HG03097 (cell line): Measurements from ENCODE around the gene OR5L2.
"Not testable (repeated sequence)": the region's sequence is repeated elsewhere in the genome, so short reads cannot be mapped to it uniquely, and the experiment has no call there.

Source experiments
- ATAC-seq: cut with Tn5 transposase; IDR thresholded peaks from one replicate; pipeline ENCODE4 v1.9.1; 2021; ENCODE audit not compliant: unreplicated experiment, low FRiP score

OR5L2 gene

DNA sequence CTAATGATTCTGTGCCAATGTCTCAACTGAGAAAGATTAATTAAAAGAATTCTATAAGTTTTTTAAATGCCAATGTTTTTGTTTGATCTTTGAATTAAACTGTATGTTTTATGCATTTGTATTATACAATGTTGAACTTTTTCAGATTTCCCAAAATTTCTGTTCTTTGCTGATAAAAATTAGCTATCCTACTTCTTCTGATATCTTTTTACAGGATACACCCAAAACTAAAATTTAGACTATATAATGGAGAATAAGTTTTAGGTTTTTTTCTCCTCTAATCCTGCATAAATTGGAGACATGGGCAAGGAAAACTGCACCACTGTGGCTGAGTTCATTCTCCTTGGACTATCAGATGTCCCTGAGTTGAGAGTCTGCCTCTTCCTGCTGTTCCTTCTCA is at the start of gene OR5L2:
Gene OR5L2, plus strand, starts transcription at position 301 of the 400 bp plus-strand sequence. Its CDS starts 0 bp downstream, at position 301.
- ATAC-seq = no peak

DNA sequence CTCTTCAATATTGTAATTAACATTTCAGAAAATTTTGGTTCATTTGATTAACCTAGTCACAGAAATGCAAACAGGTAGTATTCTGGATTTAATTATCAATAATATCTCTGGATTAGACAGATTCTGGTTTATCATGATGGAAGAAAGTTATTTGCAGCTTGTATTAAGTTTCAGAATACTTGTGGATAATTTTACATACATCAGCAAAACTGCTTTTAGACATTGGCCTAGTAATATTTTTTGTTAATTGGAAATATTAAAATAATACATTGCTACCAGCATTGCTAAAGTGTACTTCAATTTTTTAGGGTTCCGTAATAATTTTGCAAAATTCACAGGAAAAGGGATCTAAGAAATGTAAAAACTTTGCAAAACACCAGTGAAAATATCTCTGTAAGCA is 35.4 kb upstream of the OR5L2 start:
- ATAC-seq = no peak

DNA sequence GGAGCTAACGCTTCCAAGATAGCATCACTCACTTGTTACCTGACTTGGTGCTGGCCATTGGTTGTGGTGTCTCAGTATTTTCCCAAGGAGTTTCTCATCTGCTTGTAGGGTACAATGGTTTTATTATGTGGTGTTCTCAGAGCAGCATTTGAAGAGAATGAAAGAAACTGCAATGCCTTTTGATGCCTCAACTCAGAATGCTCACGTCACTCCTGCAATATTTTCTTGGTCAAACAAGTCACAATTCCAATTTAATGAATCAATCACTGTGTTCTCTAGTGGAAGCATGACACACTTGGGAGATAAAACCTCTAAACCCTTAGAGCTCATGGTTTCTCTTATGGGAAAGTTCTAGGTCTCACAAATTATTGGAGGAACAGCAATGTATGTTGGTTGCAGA is 33.7 kb upstream of the OR5L2 start:
- no peak for ATAC-seq

DNA sequence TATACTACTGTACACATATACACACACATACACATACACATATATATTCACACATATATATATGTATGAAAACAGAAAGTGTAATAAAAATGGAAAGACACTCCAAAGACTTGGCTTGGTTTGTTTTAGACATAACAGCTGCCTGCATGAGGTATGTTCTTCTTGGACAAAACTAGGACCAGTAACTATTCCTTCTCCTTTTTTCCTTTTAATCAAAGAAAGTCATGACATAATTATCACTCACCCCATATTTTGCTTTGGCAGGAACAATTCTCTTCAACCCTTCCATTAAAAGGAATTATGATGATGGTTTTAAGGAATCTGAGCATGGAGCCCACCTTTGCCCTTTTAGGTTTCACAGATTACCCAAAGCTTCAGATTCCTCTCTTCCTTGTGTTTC is 31.8 kb upstream of the OR5L2 start, which contains the start of gene OR5D14:
Gene OR5D14, plus strand, starts transcription at position 301 of the 400 bp plus-strand sequence. Its CDS starts 0 bp downstream, at position 301.
- ATAC-seq = no peak

DNA sequence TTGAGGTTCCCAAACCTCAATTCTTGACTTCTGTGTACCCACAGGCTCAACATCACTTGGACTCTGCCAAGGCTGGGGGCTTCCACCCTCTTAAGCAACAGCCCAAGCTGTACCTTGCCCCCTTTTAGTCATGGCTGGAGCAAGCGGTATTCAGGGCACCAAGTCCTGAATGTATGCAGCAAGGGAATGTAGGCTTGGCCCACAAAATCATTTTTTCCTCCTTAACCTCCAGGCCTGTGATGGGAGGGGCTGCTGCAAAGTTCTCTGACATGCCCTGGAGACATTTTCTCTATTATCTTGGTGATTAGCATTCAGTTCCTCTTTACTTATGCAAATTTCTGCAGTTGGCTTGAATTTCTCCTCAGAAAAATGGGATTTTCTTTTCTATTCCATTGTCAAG is 20.8 kb upstream of the OR5L2 start:
- no peak for ATAC-seq

DNA sequence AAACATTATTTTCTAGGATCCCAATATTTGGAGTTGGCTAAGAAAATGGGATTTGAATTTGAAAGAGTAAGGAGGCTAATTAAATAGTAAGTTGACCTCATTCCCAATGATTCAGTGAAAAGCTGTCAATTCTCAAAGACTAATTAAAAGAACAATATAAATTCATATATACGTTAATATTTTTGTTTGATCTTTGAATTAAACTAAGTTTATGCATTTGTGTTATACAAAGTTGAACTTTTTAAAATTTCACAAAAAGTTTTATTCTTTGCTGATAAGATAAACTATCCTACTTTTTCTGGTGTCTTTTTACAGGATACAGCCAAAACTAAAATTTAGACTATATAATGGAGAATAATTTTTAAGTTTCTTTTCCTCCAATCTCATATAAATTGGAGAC is 16.0 kb upstream of the OR5L2 start, which contains the start of gene OR5L1:
Gene OR5L1, plus strand, starts transcription at position 301 of the 400 bp plus-strand sequence. CDS start 100 bp downstream, outside the sequence.
- no peak for ATAC-seq

DNA sequence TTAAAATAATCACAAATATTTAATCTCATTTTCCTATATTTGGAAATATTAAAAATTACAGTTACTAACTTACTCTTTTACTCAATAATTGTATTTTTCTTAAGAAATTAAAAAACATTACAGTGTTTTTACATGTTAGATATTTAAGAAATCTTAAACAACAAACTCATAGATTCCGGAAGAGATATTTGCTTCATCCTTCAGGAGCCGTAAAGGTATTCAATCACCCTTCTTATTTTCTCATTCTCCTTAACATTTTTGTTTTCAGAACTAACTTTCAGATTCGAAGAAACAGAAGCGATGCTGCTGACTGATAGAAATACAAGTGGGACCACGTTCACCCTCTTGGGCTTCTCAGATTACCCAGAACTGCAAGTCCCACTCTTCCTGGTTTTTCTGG is 7.7 kb upstream of the OR5L2 start, which contains the start of gene OR5D18:
Gene OR5D18, plus strand, starts transcription at position 301 of the 400 bp plus-strand sequence. Its CDS starts 0 bp downstream, at position 301.
- ATAC-seq = no peak

DNA sequence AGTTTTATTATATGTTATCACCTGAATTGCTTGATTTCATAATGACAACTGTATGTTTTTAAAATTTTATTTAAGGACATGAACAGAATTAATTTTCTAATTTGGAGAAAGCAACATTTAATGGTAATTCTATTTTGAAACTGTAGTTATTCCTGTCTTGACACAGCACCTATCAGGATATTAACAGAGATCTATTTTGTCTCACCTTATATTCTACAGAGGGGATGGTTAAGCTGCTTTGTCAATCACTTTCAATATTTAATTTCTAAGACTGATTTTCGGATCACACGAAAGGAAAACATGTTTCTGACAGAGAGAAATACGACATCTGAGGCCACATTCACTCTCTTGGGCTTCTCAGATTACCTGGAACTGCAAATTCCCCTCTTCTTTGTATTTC is 11.4 kb downstream of the OR5L2 start, which contains the start of gene OR5D16:
Gene OR5D16, plus strand, starts transcription at position 301 of the 400 bp plus-strand sequence. Its CDS starts 0 bp downstream, at position 301.
- no peak for ATAC-seq

DNA sequence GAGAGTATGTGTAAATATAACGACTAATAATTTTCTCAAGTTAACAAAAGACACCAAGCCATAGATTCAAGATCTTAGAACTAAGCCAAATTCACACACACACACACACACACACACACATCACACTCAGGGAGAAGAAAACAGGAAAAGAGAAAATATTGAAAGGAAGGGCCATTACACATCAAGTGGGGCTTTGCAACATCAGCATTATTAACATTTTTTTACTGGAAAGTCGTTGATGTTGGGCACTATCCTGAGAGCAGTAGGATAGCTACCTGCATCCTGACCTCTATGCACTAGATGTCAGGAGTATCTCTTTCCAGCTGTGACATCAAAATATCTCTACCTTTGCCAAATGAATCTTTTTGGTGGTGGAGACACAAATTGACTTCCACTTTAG is 20.4 kb downstream of the OR5L2 start:
- ATAC-seq = no peak

DNA sequence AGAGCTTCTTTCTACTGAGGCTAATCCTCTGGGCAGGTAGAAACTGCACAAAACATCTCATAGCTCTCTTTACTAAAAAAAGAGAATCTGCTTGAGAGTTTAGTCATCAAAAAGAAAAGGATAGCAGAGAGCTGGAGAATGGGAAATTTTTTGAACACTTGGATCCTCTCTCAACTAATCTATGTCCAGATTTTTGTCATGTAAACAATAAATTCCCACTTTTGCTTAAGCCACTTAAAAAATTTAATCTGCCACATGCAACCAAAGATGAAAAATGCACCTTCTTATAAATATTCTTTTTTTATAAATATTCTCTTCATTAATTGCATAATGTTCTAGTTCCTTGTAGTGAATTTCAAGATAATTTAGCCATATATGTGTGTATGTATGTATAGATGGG is 22.0 kb downstream of the OR5L2 start:
- ATAC-seq = no peak

DNA sequence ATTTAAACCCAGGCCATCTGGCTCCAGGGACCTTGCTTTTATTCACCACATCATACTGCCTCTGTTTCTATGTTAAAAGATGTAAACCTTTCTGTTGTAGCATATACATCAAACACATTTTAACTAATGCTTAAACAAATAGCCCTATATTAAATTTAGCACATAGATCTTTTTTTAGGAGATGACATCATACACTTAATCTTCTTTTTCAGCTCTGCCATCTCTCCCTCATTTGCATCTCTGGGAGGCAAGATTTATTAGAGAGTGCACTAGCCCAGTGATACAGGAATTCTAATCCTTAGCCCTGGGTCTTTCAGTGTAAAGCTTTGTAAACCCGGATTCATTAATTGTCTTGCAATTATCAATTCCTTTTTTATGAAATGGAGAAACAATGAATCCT is 25.1 kb downstream of the OR5L2 start:
- ATAC-seq = no peak

DNA sequence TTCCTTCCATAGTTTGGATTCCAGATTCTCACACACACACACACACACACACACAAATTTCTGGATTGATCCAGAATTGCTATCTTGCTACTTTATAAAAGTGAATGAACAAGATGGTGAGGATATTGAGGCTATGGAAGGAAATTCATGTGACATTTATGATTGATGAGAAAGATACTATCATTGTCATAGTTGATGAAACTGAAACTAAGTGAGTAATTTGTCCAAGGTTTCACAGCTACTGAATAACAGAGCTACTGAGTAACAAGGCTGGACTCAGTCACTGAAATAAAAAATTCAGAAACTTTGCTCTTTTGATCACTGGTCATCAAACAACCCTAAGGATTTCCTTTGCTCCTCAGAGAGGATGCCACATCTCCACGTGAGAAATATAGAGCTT is 27.7 kb downstream of the OR5L2 start:
- no peak for ATAC-seq

DNA sequence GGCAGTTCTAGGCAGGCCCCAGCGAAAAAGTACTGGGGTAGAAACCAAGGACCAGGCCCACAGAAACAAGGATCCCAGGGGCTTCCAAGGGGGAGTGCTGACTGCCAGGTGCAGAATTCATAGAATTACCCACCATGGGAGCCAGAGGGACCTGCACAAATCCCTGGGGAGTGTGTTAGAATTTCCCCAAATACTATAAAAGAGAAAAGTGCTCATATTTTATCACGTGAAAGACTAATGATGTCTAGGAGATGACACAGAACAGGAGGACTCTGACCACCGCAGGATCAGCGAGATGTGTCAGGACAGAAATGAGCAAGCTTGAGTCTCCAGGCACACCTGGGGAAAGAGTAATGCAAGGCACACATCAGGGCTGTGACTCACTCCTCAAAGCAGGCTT is 40.3 kb downstream of the OR5L2 start:
- not testable (repeated sequence) for ATAC-seq

DNA sequence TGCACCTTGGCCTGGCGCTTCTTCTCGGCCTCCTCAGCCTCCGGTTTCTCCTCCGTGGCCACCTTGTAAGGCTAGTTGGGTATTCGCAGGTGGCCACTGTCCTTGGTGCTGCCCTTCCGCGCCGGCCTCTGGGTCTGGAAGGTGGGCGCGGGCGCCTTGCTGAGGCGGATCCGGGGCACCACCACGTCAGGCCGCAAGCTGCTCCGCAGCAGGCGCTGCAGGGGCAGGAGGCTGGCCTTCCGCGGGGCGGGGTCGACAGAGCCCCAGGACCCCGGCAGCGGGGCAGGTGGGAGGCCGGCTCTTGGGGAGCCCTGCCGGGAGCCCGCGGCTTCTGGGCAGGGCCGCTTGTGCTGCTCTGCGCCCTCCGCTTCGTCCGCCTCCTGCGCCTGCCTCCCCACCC is 45.7 kb downstream of the OR5L2 start:
- not testable (repeated sequence) for ATAC-seq

DNA sequence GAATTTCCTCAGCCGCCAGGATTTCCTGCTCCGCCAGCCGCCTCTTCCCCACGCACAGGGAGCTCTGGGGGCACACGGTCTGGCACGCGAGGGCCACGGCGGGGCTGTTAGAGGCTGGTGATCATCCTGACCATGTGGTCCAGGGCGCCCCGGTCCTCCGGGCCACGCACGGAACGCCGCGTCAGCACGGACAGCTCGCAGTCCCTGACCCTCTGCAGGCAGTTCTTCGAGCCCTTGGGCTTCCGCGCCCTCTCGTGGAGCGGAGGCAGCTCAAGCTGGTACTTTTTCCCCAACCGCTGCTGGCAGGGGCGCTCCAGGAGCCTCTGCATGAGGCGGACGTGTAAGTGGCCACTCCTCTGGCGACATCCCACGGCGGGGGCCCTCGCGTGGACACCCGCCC is 46.1 kb downstream of the OR5L2 start:
- not testable (repeated sequence) for ATAC-seq
